Epithelial cell of proximal tubule (primary cell): ENCODE measurements around the gene OR11L1. TPM values are rescaled to one million over a fixed set of nuclear protein-coding genes. Genes with fewer than 3 reads are reported as not detected.

Source experiments
- DNase-seq: peaks from one replicate; pipeline ENCODE4 v3.0.0-alpha.2; 2011; ENCODE audit warnings: low read depth
- H3K4me3 ChIP-seq: 2 replicates; pipeline ENCODE4 v1.5.1; 2011; ENCODE audit warnings: low read depth, mild to moderate bottlenecking, low read length
- total RNA-seq: library from RNA; depleted of rRNA; stranded (reverse); fragments of >200 nt; gene quantifications from 2 replicates; pipeline ENCODE4 v1.2.3, GENCODE V29; 2015
- TF ChIP-seq, protein P1 (sequence below): conservative IDR thresholded peaks from 2 replicates; pipeline ENCODE4 v1.5.1; 2012; ENCODE audit warnings: low read depth, mild to moderate bottlenecking, low read length

Gene OR11L1
- total RNA-seq, 1 donor from 2014 or later = not detected

DNA sequence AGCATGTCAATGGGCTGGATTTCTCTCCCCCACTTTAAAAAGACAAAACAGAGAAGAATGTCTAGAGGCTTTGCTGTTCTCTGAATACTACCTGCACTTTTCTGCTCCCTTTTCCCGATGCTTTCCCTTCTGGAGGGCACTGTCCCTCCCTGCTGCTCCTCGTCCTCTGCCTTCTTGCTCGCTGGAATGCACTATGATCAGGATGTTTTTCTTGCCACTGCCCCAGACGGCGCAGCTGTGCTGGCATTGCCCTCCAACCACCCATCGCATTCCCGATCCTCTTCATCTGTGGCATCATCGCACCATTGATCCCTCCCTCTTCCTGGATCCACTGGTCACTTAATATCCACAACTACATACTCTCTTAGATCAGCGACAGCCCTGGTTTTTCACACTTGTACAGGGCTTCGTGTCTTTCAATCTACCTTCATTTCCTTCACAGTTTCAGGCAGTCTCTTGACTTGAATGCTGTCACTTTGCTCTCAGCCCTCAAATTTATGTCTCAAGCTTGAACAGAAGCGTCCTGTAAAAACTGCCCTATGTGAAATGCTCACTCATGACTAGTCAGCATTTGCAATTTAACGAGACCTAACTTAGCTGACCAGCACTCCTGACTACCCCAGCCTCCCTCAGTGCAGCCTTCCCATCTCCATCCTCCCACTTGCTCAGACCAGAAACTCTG is 3.5 kb upstream of the OR11L1 start:
- TF ChIP-seq, protein P1, sequence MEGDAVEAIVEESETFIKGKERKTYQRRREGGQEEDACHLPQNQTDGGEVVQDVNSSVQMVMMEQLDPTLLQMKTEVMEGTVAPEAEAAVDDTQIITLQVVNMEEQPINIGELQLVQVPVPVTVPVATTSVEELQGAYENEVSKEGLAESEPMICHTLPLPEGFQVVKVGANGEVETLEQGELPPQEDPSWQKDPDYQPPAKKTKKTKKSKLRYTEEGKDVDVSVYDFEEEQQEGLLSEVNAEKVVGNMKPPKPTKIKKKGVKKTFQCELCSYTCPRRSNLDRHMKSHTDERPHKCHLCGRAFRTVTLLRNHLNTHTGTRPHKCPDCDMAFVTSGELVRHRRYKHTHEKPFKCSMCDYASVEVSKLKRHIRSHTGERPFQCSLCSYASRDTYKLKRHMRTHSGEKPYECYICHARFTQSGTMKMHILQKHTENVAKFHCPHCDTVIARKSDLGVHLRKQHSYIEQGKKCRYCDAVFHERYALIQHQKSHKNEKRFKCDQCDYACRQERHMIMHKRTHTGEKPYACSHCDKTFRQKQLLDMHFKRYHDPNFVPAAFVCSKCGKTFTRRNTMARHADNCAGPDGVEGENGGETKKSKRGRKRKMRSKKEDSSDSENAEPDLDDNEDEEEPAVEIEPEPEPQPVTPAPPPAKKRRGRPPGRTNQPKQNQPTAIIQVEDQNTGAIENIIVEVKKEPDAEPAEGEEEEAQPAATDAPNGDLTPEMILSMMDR = no peak
- DNase-seq = no peak
- H3K4me3 ChIP-seq = no peak overlapping the region

DNA sequence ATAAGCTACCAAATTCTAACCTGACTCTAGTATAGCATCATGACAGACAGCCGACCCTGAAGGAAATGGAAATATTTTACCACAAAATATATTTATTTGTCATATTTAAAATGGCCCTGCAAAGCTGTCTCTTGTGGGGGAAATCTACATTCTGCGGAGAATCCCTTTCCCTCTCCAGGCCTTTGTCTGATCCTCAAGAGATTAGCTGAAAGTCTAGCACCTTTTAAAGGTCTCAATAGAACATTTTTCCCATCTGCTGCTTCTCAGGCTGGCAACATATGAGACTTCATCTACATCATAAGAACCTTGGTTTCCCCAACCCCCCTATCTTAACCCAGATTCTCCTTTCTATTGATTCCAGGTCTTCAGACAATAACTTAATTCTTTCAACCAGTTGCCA is 1.7 kb upstream of the OR11L1 start:
- H3K4me3 ChIP-seq = no peak overlapping the region
- TF ChIP-seq, protein P1 = no peak
- DNase-seq = no peak

DNA sequence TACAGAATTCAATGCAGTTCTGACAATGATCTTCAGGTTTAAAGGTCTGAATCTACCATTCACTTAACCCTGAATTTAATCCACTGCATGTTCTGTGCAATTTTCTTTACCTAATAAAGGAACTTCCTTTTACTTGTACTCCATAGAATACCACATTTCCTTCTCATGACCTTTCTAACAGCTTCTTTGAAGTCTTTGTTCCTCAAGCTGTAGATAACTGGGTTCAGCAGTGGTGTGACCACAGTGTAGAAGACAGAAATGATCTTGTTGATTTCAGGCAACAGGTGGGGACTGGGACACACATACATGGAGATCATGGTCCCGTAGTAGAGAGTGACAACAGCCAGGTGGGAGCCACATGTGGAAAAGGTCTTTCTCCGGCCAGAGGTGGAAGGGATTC is 878 bp downstream of the OR11L1 start:
- DNase-seq = no peak
- TF ChIP-seq, protein P1 = no peak
- H3K4me3 ChIP-seq = no peak overlapping the region

DNA sequence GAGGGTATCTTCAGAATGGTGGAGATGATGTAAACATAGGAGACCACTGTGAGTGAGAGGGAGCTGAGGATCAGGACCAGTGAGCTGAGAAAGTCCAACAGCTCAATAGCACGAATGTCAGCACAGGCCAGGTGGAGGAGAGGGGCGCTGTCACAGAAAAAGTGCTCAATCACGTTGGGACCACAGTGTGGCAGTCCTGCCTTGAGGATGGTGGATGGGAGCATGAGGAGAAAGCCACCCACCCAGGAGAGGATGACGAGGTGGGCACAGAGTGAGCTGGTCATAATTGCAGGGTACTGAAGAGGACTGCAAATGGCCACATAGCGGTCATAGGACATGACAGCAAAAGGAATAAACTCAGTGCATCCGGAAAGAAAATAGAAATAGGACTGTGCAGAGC is 8.1 kb downstream of the OR11L1 start:
- TF ChIP-seq, protein P1 = no peak
- no peak for DNase-seq
- no peak overlapping the region for H3K4me3 ChIP-seq

DNA sequence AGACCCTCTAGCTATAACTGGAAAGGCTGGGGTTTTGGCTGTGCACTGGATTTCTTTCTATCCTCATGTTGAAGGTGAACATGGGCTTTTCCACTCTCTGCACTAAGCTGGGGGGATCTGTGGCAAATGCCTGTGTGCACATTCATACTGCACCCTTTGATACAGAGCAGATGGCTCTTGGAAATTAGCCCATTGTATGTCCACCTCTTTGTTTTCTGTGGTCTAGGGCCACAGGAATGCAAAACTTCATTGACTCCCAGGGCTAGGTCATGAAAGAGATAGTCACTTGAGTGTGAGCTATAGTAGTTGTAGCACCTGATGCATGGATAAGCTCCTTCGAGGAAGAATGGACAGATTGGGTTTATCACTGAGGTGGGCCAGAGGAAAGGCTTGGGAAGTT is 12.0 kb downstream of the OR11L1 start:
- DNase-seq = no peak
- H3K4me3 ChIP-seq = no peak overlapping the region
- TF ChIP-seq, protein P1 = no peak

DNA sequence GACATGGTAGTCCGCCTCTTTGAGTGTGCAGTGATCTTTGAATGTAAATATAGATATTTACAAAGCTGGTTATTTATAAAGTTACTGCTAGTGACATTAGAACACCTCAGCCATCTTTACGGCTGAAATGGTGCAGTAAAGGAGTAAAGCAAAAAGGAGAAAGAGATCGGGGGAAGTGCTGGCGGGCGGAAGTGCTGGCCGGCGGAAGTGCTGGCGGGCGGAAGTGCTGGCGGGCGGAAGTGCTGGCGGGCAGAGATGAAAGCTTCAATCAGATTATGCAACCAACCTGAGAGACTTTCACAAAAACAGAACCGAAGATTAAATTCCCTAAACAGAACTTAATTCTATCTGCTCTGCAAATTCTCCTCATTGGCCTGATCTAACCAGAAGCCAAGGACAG is 16.3 kb downstream of the OR11L1 start:
- no peak for DNase-seq
- TF ChIP-seq, protein P1 = no peak
- H3K4me3 ChIP-seq = no peak overlapping the region

DNA sequence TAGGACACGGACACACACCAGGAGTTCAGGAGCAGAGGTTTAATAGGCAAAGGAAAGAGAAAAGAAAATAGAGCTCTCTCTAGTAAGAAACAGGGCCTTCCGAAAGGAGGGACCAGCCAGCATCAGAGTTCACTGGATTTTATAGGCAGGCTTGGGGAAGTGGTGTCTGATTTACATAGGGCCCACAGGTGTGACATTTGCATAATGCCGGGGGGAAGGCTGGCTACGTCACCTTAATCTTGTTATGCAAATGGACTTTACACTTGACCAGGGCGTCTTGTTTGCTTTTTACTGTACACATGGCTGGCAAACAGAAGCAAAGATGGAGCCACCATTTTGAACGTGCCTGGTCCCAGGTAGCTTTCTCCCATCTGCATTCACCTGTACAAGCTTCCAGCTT is 17.7 kb downstream of the OR11L1 start, which contains the start of gene OR14A16:
Gene OR14A16 (minus strand): TSS at position 97 of the 400 bp plus-strand sequence. CDS start 8,390 bp downstream, outside the sequence.
- TF ChIP-seq, protein P1 = no peak
- no peak for DNase-seq
- H3K4me3 ChIP-seq = no peak within 1 kb of the TSS
